H7 (cell line): ENCODE measurements around the gene SLC25A26. TPM values are rescaled to one million over a fixed set of nuclear protein-coding genes. Genes with fewer than 3 reads are reported as not detected.

Experiments used
- DNase-seq: peaks from one replicate; pipeline ENCODE4 v3.0.0; 2012
- H3K27me3 ChIP-seq: 2 replicates; pipeline ENCODE4 v1.6.0; 2011; ENCODE audit warnings: mild to moderate bottlenecking, low read length; ENCODE audit not compliant: control insufficient read depth, insufficient read depth
- H3K36me3 ChIP-seq: replicated peaks from 2 replicates; pipeline ENCODE4 v1.5.1; 2011; ENCODE audit warnings: low read length; ENCODE audit not compliant: control insufficient read depth, insufficient read depth
- H3K4me3 ChIP-seq: 2 replicates; pipeline ENCODE4 v1.5.1; 2011; ENCODE audit warnings: low read depth, mild to moderate bottlenecking, control low read depth, low read length, moderate library complexity; ENCODE audit not compliant: insufficient read depth
- total RNA-seq: library from RNA; depleted of rRNA; stranded (reverse); fragments of >200 nt; shearing (Covaris generic); gene quantifications from 2 replicates; pipeline ENCODE4 v1.2.3, GENCODE V29; 2014

Gene SLC25A26
- total RNA-seq, 1 experiment from 2014 or later, result 26.5 TPM

GRCh38 chr3:66386925-66387650 is 166.3 kb downstream of the SLC25A26 start:
- Histone ChIP-seq H3K4me3 (no peak overlapping the region), H3K36me3 (peaks cover 49% of the 10 kb centered on the region), H3K27me3 (no peaks in the 10 kb centered on the region)
- DNase-seq, result no peak

- Histone ChIP-seq H3K4me3 (no peak overlapping the region), H3K36me3 (peaks cover 40% of the 10 kb centered on the region), H3K27me3 (no peaks in the 10 kb centered on the region)
- no peak for DNase-seq
Observed at GRCh38 chr3:66390013-66390412, 169.2 kb downstream of the SLC25A26 start.

- H3K27me3 ChIP-seq, result no peaks in the 10 kb centered on the region
- H3K4me3 ChIP-seq, result no peak overlapping the region
- H3K36me3 ChIP-seq, result peaks cover 36% of the 10 kb centered on the region
- no peak for DNase-seq
Observed at GRCh38 chr3:66392512-66392911, 171.7 kb downstream of the SLC25A26 start.

GRCh38 chr3:66392966-66393332 is 172.1 kb downstream of the SLC25A26 start:
- H3K4me3 ChIP-seq, result no peak overlapping the region
- DNase-seq, result peak; percentile 18

GRCh38 chr3:66393333-66394005 is 172.7 kb downstream of the SLC25A26 start:
- Histone ChIP-seq H3K36me3 (peaks cover 41% of the 10 kb centered on the region), H3K27me3 (no peaks in the 10 kb centered on the region), H3K4me3 (no peak overlapping the region)
- DNase-seq, result no peak

More at GRCh38 chr3:66392966-66393332, 172.1 kb downstream of the SLC25A26 start:
- no peaks in the 10 kb centered on the region for H3K27me3 ChIP-seq
- peaks cover 37% of the 10 kb centered on the region for H3K36me3 ChIP-seq

- no peak for DNase-seq
- no peak overlapping the region for H3K4me3 ChIP-seq
- H3K36me3 ChIP-seq, result peaks cover 45% of the 10 kb centered on the region
- H3K27me3 ChIP-seq, result no peaks in the 10 kb centered on the region
Observed at GRCh38 chr3:66394019-66394752, 173.4 kb downstream of the SLC25A26 start.

- no peak for DNase-seq
- no peaks in the 10 kb centered on the region for H3K27me3 ChIP-seq
- H3K4me3 ChIP-seq, result no peak overlapping the region
- peaks cover 47% of the 10 kb centered on the region for H3K36me3 ChIP-seq
Observed at GRCh38 chr3:66394753-66395249, 174.0 kb downstream of the SLC25A26 start.

GRCh38 chr3:66395635-66396034 is 174.8 kb downstream of the SLC25A26 start:
- Histone ChIP-seq H3K27me3 (no peaks in the 10 kb centered on the region), H3K4me3 (no peak overlapping the region), H3K36me3 (peaks cover 49% of the 10 kb centered on the region)
- no peak for DNase-seq

GRCh38 chr3:66396161-66396760 is 175.5 kb downstream of the SLC25A26 start:
- DNase-seq, result no peak
- Histone ChIP-seq H3K36me3 (peaks cover 47% of the 10 kb centered on the region), H3K4me3 (no peak overlapping the region), H3K27me3 (no peaks in the 10 kb centered on the region)

GRCh38 chr3:66396888-66397287 is 176.1 kb downstream of the SLC25A26 start:
- DNase-seq, result no peak
- Histone ChIP-seq H3K4me3 (no peak overlapping the region), H3K27me3 (no peaks in the 10 kb centered on the region), H3K36me3 (peaks cover 48% of the 10 kb centered on the region)

GRCh38 chr3:66397745-66398144 is 176.9 kb downstream of the SLC25A26 start:
- Histone ChIP-seq H3K27me3 (no peaks in the 10 kb centered on the region), H3K36me3 (peaks cover 44% of the 10 kb centered on the region), H3K4me3 (no peak overlapping the region)
- DNase-seq, result no peak

- peaks cover 44% of the 10 kb centered on the region for H3K36me3 ChIP-seq
- no peaks in the 10 kb centered on the region for H3K27me3 ChIP-seq
- no peak for DNase-seq
- no peak overlapping the region for H3K4me3 ChIP-seq
Observed at GRCh38 chr3:66398228-66399025, 177.6 kb downstream of the SLC25A26 start.

- DNase-seq, result no peak
- Histone ChIP-seq H3K27me3 (no peaks in the 10 kb centered on the region), H3K36me3 (peaks cover 45% of the 10 kb centered on the region), H3K4me3 (no peak overlapping the region)
Observed at GRCh38 chr3:66399529-66400232, 178.9 kb downstream of the SLC25A26 start.
